Measurements from ENCODE around the gene RCAN2.

Gene RCAN2

DNA sequence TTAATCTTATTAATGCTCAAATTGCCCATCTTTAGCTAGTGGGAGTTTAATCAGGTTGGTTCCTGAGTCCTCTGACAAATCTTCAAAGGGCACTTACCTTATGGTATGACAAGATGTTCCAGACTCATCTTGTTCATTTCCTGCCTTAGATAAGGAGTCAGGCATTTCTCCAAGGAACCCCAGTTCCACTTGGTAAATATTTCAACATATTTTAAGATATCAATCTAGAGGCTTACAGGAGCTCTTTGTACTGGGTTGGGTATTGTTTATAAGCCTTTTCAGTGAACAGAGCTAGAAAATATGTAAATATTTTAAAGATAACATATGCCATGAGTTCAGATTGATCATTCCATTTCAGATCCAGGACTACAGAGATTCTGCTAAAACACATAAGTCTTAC, 159.8 kb downstream of the RCAN2 start:
- no peak for FAIRE-seq
- DNase-seq (ENCODE audit: insufficient read length, low spot score): no peak
- TF ChIP-seq POU2F2 (IDR thresholded peaks at IDR 0.05; ENCODE audit: low read depth, low read length) (no peak), TAF1 (IDR thresholded peaks at IDR 0.05; ENCODE audit: low read depth, low read length) (no peak), POLR2A (IDR thresholded peaks at IDR 0.05; ENCODE audit: low read depth, low read length) (no peak), POLR2AphosphoS5 (IDR thresholded peaks at IDR 0.05; ENCODE audit: low read depth, low read length) (no peak), SPI1 (IDR thresholded peaks at IDR 0.05; ENCODE audit: low read depth, low read length) (no peak), PAX5 (IDR thresholded peaks at IDR 0.05; ENCODE audit: insufficient read depth, low read length, severe bottlenecking) (no peak)

GRCh38 chr6:46329568-46329967, 161.7 kb downstream of the RCAN2 start:
- TF ChIP-seq POLR2AphosphoS5 (IDR thresholded peaks at IDR 0.05; ENCODE audit: low read depth, low read length) (no peak), POU2F2 (IDR thresholded peaks at IDR 0.05; ENCODE audit: low read depth, low read length) (no peak), TAF1 (IDR thresholded peaks at IDR 0.05; ENCODE audit: low read depth, low read length) (no peak), POLR2A (IDR thresholded peaks at IDR 0.05; ENCODE audit: low read depth, low read length) (no peak), PAX5 (IDR thresholded peaks at IDR 0.05; ENCODE audit: insufficient read depth, low read length, severe bottlenecking) (no peak), SPI1 (IDR thresholded peaks at IDR 0.05; ENCODE audit: low read depth, low read length) (no peak)
- DNase-seq (ENCODE audit: insufficient read length, low spot score) (no peak), FAIRE-seq (no peak)

DNA sequence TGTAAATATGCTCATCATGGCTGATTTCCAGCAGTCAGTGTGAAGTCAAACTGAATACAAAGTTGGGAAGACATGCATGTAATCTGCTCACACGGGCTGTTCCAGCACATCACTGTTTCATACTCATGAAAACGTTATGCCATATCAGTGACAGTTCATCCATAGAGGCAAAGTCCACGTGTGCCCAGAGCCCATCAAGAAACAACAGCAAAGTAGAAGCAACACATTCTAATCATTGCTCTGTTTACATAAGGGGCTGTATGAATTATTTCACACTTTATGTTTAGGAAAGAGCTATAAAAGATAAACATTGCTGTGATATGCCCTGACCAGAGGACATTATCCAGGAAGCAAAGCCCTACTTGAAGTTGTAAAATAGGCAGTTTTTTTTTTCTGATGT, 163.5 kb downstream of the RCAN2 start:
- DNase-seq (ENCODE audit: insufficient read length, low spot score) (no peak), FAIRE-seq (no peak)
- no peak for TF ChIP-seq TAF1 (IDR thresholded peaks at IDR 0.05; ENCODE audit: low read depth, low read length)
- no peak for TF ChIP-seq SPI1 (IDR thresholded peaks at IDR 0.05; ENCODE audit: low read depth, low read length)
- no peak for TF ChIP-seq PAX5 (IDR thresholded peaks at IDR 0.05; ENCODE audit: insufficient read depth, low read length, severe bottlenecking)
- no peak for TF ChIP-seq POLR2A (IDR thresholded peaks at IDR 0.05; ENCODE audit: low read depth, low read length)
- TF ChIP-seq POLR2AphosphoS5 (IDR thresholded peaks at IDR 0.05; ENCODE audit: low read depth, low read length): no peak
- TF ChIP-seq POU2F2 (IDR thresholded peaks at IDR 0.05; ENCODE audit: low read depth, low read length): no peak

GRCh38 chr6:46325561-46326530, 165.4 kb downstream of the RCAN2 start:
- TF ChIP-seq TAF1 (IDR thresholded peaks at IDR 0.05; ENCODE audit: low read depth, low read length): no peak
- TF ChIP-seq POLR2A (IDR thresholded peaks at IDR 0.05; ENCODE audit: low read depth, low read length): no peak
- no peak for TF ChIP-seq POU2F2 (IDR thresholded peaks at IDR 0.05; ENCODE audit: low read depth, low read length)
- no peak for TF ChIP-seq POLR2AphosphoS5 (IDR thresholded peaks at IDR 0.05; ENCODE audit: low read depth, low read length)
- no peak for TF ChIP-seq PAX5 (IDR thresholded peaks at IDR 0.05; ENCODE audit: insufficient read depth, low read length, severe bottlenecking)
- TF ChIP-seq SPI1 (IDR thresholded peaks at IDR 0.05; ENCODE audit: low read depth, low read length): no peak
- FAIRE-seq: no peak
- no peak for DNase-seq (ENCODE audit: insufficient read length, low spot score)

GRCh38 chr6:46324706-46325105, 166.5 kb downstream of the RCAN2 start:
- no peak for FAIRE-seq
- no peak for DNase-seq (ENCODE audit: insufficient read length, low spot score)

DNA sequence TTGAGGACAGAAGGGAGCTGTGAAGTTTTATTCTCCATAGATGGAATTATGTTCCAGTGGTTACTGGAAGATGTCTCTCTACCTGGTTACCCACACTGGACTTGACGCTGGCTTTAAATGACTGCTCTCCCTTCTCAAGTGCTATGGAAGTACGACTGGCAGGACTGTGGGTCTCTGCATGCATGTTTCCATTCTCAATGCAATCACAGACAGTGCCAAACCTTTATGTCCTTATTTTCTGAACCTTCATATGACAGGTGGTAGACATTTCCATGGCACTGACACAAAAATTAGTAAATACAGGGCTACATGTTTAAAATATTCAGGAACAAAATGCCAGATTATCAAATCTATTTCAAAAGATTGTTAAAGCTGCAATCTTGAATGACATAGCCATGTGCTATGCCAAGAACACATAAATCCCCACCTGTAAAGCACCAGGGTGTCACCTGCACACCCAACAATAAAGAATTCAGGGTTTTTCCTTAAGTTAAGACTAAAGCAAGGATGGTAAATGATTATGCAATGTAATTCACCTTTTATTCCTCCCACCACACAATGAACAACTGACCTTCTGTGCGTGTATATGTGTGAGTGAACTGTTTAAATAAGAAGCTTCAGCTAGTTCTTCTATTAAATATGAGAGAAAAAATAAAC, 167.2 kb downstream of the RCAN2 start:
- FAIRE-seq (no peak), DNase-seq (ENCODE audit: insufficient read length, low spot score) (no peak)
- TF ChIP-seq POU2F2 (IDR thresholded peaks at IDR 0.05; ENCODE audit: low read depth, low read length) (no peak), POLR2A (IDR thresholded peaks at IDR 0.05; ENCODE audit: low read depth, low read length) (no peak), POLR2AphosphoS5 (IDR thresholded peaks at IDR 0.05; ENCODE audit: low read depth, low read length) (no peak), SPI1 (IDR thresholded peaks at IDR 0.05; ENCODE audit: low read depth, low read length) (no peak), PAX5 (IDR thresholded peaks at IDR 0.05; ENCODE audit: insufficient read depth, low read length, severe bottlenecking) (no peak), TAF1 (IDR thresholded peaks at IDR 0.05; ENCODE audit: low read depth, low read length) (no peak)

More at GRCh38 chr6:46324706-46325105, 166.5 kb downstream of the RCAN2 start:
- TF ChIP-seq POU2F2 (IDR thresholded peaks at IDR 0.05; ENCODE audit: low read depth, low read length): no peak
- TF ChIP-seq TAF1 (IDR thresholded peaks at IDR 0.05; ENCODE audit: low read depth, low read length): no peak
- no peak for TF ChIP-seq PAX5 (IDR thresholded peaks at IDR 0.05; ENCODE audit: insufficient read depth, low read length, severe bottlenecking)
- TF ChIP-seq POLR2A (IDR thresholded peaks at IDR 0.05; ENCODE audit: low read depth, low read length): no peak
- no peak for TF ChIP-seq POLR2AphosphoS5 (IDR thresholded peaks at IDR 0.05; ENCODE audit: low read depth, low read length)
- no peak for TF ChIP-seq SPI1 (IDR thresholded peaks at IDR 0.05; ENCODE audit: low read depth, low read length)

DNA sequence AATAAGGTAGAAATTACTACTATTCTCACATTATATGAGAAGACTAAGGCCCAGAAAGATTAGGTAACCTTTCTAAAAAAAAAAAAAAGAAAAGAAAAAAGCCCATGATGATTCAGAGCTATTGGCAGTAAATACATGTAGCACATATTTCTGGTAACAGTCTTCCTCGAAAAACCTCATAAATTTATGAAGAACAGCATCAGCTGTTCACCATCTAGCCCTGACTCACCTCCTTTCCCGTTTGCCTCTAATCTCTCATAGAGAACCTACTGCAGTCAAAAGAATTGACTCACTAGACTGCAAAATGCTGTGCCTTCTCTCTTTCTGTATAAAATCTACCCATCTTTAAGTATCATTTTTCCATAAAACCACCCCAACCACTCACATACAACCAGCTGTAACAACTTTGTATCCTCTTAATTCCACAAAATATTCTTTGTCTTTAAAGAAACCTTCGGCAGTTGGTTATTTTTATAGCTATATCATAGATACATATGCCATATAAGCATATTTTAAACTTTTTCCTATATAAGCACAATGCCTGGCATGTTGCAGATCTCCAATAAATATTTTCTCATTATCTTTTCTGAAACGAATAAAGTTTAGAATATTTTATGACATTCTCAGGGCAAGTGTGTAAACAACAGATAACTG, 167.8 kb downstream of the RCAN2 start:
- TF ChIP-seq POLR2A (IDR thresholded peaks at IDR 0.05; ENCODE audit: low read depth, low read length) (no peak), POU2F2 (IDR thresholded peaks at IDR 0.05; ENCODE audit: low read depth, low read length) (no peak), POLR2AphosphoS5 (IDR thresholded peaks at IDR 0.05; ENCODE audit: low read depth, low read length) (no peak), TAF1 (IDR thresholded peaks at IDR 0.05; ENCODE audit: low read depth, low read length) (no peak), PAX5 (IDR thresholded peaks at IDR 0.05; ENCODE audit: insufficient read depth, low read length, severe bottlenecking) (no peak), SPI1 (IDR thresholded peaks at IDR 0.05; ENCODE audit: low read depth, low read length) (no peak)
- no peak for FAIRE-seq
- DNase-seq (ENCODE audit: insufficient read length, low spot score): no peak

DNA sequence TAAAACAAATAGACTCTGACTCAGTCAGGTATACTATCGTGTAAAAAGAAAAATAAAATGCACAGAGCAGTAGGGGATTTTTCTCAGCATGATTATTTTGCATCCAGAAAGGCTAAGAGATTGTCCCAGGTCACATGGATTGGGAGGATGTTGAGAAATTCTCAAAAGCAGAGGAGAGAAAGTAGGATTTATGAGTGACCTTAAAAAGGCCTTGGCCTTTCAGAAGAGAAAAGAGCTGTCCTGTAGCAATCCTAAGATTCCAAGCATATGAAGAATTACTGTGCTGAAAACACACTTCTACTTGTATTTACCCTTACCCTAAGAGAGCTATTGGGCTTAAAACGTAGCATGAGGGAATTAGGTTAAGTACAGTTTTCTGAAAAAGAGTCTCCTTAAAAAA, 170.7 kb downstream of the RCAN2 start:
- DNase-seq (ENCODE audit: insufficient read length, low spot score) (no peak), FAIRE-seq (no peak)
- TF ChIP-seq TAF1 (IDR thresholded peaks at IDR 0.05; ENCODE audit: low read depth, low read length) (no peak), POLR2A (IDR thresholded peaks at IDR 0.05; ENCODE audit: low read depth, low read length) (no peak)

- TF ChIP-seq POU2F2 (IDR thresholded peaks at IDR 0.05; ENCODE audit: low read depth, low read length) (no peak), SPI1 (IDR thresholded peaks at IDR 0.05; ENCODE audit: low read depth, low read length) (no peak), TAF1 (IDR thresholded peaks at IDR 0.05; ENCODE audit: low read depth, low read length) (no peak), POLR2A (IDR thresholded peaks at IDR 0.05; ENCODE audit: low read depth, low read length) (no peak), PAX5 (IDR thresholded peaks at IDR 0.05; ENCODE audit: insufficient read depth, low read length, severe bottlenecking) (no peak), POLR2AphosphoS5 (IDR thresholded peaks at IDR 0.05; ENCODE audit: low read depth, low read length) (no peak)
- DNase-seq (ENCODE audit: insufficient read length, low spot score) (no peak), FAIRE-seq (no peak)
Measured at GRCh38 chr6:46315589-46315988, 175.7 kb downstream of the RCAN2 start.

Data from GM12891 (cell line).